COLO829 (cell line): ENCODE data around the gene ATP2A3.

Source experiments
- DNase-seq: peaks from one replicate; pipeline ENCODE4 v3.0.0; 2012; ENCODE audit warnings: low spot score

ATP2A3 gene

DNA sequence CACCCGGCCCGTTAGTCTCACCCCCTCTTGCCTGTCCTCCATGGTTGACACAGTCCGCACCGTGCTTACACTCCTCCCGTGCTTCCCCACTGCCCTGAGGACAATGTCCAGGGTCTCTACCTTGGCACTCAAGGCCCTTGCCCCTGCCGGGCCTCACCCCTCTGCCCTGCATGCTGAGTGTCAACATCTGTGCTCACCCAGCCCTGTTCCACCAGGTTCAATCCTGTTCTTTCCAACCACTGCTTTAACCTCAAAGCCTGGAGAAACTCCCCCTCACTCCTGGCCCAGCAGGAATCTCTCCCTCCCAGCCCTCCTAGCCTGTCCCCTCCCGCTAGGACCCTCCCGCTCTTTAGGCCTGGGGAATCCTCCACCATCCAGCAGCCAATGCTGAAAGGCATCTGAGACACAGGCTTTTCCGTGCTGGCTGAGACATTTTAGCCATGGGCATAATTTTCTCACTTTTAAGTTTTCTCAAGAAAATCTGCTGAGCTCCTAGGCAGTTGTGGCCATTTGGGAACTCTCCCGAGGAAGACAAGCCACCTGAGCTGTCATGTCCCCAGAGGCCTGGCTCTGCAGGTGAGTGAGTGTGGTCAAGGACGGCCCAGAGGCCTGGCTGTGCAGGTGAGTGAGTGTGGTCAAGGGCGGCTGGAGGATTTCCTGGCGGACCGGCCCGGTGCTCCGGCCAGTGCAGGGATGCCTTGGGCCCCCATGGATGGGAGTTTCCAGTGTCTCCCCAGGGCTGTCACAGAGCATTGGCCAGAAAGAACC, 37.2 kb downstream of the ATP2A3 start:
- no peak for DNase-seq

DNA sequence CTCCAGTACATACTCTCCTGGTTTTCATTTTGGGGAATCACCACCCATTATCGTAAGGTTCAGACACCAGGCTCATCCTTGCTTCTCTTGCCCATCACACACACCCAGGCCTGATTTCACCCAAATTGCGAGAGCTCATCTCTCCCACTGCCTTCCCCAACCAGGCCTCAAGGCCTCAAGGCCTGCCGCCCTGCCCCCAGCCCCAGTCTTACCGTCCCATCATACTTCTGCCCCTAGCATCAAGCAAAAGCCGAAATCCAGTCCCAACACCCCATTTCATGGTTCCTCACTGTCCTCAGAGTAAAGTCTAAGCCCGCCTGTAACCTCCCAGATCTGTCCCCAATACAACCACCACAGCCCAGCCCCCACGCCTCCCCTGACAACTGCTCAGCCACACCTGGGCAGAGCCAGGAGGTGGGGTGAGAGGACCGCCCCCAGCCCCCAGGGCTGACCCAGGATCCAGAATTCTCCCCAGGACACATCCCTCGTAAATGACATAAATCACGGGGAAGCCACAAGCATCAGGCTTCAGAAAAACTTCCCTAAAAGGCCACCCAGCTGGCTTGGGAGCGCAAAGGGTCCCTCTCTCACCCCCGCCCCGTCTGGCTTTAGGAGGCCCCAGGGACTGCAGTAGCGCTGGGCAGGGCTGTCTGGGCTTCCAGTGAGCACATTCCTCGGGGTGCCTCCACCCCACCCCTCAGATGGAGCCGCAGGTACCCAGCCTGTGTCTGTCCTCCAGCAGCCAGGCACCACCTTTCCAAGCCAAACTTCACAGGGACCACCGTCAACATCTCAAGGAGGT, 38.4 kb downstream of the ATP2A3 start:
- DNase-seq: no peak

DNA sequence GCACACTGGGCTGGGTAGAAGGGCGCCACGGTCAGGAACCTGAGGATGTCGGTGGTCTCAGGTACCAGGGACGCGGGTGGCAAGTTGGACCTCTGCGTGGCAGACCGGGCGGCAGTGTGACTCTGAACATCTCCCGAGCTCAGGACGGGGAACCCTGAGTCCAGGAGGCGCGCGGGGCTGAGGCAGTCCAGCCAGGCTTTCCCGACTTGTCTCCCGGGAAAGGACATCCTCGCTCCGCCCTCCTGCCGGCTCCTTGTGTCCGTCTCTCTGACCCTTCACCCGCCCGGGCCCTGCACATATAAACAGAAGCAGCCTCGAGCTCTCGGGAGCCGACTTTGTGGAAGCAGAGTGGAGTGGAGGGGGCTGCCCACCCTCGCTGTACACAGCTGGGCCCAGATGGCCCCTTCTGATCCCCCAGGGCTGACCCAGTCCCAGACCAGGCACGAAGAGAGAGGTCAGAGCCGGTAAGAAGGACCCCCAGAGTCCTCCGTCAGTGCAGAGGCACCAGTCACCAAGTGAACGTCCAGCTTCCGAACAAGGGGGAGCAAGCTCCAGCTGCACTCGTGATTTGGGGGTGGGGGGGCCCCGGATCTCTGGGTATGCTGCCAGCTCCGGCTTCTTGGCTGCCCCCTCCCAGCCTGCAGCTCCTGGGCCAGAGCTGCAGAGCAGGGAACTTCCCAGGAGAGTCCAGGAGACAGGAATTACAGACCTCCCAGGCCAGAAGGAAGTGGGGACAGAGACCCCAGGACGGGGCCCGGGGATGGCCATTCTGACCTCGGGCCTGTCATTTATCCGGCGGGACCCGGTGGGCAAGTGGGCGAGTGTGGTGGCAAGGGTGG, 39.5 kb downstream of the ATP2A3 start:
- DNase-seq: no peak

DNA sequence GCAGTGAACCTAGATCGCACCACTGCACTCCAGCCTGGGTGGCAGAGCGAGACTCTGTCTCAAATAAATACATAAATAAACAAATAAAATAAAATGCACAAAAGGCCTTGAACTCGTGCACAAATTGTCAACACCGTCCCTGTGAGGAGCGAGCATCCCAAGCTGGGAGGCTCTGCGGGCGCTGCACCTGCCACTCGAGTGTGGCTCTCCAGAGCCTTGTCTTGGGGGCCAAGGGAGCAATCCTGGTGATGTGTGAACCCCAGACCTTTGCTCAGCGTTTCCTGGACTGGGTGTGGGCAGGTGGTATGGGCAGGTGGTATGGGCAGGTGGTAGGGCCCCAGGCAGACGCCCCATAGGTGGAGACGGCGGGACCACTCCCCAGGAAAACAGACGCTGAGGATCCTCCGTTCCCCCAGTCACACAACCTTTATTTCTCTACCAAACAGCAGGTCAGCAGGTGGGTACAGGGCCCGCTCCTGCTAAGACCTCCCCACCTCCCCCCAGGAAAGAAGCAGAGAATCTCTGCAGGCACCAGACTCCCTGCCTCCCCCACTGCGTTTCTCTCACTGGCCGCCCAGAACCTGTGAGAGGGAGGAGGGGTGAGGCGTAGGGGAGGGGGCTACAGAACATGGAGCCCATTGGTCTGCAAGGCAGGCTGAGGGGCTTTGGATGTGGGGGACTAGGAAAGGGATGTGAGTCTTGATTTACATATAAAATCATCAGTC, 40.6 kb downstream of the ATP2A3 start:
- DNase-seq: no peak

DNA sequence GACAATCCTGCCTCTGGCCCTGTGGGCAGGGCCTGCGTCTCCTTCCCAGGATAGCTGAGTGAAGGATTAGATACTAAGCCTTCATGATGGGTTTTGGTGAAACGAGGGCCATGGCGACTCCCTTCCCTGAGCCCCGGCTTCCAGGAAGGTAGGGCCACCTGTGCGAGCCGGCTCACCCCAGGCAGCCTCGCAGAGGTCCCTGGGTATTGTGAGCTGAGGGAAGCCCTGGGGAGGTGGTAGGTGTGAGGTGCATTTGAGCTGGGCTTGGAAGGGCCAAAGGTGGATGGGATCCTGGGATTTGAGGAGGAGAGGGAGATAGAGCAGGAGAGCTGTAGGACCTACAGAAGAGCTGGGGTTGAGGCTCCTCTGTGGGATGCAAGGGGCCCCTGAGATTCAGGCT, 41.5 kb downstream of the ATP2A3 start:
- DNase-seq: no peak

DNA sequence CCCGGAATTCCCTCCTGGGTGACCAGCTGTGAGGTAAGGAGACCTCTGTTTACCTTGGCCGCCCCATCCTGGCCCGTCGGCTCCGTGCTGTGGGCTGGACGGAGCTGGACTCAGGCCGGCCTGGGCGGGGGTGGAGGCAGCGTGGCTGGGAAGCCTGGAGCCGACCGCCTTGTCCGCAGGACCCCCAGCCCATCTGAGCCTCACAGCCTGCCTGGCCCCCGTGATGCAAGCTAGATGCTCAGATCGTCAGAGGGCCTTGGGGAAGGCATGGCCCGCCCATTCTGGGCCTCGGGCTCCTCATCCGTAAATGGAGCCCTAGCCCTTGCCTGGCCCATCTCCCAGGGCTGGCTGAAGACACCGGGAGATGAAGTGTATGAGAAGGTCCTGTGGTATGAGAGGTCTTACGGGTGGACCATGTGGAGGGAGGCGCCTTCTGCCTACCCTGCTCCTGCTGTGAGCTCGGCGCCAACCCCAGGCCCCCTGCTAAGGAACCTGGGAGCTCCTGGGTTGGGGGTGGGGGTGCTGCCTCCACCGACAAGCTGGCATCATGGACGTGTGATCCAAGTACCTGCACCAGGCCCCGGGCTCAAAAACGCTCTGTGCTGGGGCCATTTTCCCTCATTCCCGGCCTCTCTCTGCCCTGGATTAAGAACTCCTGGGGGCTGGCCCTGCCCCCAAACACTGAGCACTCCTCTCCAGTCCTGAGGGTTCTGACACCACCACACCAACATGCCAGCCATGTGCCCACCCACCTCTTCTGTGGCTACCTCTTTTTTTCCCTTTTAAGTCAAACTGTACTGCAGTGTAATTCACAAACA, 42.5 kb downstream of the ATP2A3 start:
- DNase-seq: no peak

DNA sequence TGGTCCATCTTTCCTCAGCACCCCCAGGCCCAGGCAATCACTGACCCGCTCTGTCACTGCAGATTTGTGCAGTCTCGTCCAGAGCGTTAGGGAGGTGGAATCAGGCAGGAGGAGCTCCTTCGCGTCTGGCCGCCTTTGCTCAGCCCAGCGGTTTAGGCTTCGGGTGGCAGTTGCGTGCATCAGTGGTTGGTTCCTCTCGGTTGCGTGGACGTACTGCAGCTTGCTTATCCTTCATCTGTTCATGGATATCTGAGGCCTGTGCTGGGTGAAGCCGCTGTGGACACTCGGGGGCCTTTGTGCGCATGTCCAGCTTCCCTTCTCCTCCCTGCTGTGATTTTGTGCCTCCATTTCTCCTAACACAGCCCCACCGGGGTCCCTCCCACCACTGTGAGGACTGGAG, 43.2 kb downstream of the ATP2A3 start:
- no peak for DNase-seq

DNA sequence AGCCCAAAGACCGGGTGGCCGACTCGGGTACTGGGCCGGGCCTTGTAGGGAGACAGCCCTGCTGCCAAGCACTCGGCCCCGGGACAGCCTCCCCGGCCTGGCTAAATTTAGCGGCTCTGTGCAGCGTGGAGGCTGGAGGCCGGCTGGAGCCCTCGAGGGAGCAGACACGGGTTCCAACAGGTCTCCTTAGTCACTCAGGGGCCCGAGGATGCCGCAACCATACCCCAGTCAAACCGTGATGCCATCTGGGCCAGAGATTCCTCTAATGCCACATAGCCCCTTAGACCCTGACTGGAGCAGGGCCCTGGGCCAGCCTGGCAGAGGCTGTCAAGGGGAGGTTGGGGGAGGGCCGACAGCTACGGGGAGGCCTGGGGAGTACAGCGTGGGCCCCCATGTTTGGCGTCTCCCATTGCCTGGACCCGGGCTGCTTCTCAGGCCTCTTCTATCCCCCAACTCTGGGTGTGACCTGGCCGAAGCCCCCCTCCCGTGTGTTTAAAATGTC, 45.1 kb downstream of the ATP2A3 start:
- no peak for DNase-seq

DNA sequence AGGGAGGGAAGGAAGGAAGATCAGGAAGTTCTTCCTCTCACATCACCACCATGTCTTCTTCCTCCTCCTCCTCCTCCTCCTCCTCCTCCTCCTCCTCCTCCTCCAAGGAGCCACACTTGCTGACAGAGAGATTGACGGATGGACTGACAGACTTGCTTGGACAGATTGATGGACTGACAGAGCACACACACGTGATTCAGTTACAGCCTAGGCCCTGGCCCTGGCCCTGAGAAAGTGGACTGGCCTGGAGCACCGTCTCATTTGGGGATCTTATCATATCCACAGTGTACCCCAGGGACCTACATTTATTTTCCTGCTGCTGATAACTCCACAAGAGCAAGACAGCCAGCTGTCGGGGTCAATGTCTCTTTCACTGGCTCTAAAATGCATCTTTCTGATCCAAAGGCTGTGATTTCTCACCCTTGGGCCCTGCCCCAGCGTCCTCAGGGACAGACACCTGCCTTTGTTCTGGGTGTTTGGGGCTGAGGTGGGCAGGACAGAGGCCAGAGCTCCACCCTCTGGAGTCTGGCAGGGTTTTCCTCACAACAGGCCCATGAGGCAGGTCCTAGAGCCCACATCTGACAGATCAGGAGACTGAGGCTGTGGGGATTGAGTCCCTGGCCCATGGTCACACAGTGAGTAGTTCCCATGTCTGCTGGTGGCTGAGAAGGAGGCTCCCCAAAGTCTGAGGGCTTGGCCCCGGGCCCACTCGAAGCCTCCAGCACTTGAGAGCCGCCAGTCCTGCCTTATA, 45.7 kb downstream of the ATP2A3 start:
- no peak for DNase-seq

DNA sequence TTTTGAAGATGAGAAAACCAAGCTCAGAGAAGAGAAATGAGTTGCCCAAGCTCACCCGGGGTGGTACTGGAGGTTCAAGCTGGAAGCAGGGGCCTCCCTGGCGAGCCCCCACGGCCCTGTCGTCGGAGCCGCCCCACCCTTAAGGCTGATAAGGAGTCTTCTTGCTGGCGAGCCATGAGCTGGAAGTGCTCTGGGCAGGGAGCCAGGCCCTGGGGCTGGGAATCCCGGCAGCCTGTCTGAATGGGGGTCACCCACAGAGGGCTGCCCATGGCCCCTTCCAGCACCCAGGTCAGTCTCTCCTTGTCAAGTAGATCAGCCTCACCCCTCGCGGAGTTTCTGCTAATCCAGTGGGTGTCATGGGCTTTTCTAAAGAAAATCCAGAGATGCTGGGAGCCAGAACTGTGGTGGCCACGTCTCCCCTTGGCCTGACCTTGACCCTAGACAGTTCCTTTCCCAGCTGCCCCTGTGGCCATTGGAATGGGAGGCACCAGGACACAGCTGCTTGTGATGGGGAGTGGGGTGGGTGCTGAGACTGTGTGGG, 46.8 kb downstream of the ATP2A3 start:
- DNase-seq: no peak

DNA sequence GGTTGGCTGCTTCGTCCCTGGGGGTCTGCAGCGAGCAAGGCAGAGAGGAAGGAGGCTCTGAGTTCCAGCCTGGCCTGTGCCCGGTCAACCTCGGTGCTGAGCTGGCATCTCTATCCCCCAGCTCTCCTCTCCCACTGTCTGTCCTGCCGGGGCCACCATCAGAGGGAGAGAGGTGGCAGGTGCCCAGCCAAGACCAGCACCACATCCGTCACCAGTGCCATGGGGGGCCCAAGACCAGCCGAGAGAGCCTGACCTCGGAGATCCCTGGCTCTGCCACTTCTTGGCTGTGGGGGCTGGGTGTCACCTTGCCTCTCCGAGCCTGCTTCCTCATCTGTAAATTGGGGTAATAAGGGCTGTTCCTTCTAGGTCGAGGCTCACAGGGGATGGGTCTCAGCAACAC, 47.4 kb downstream of the ATP2A3 start:
- DNase-seq: no peak

DNA sequence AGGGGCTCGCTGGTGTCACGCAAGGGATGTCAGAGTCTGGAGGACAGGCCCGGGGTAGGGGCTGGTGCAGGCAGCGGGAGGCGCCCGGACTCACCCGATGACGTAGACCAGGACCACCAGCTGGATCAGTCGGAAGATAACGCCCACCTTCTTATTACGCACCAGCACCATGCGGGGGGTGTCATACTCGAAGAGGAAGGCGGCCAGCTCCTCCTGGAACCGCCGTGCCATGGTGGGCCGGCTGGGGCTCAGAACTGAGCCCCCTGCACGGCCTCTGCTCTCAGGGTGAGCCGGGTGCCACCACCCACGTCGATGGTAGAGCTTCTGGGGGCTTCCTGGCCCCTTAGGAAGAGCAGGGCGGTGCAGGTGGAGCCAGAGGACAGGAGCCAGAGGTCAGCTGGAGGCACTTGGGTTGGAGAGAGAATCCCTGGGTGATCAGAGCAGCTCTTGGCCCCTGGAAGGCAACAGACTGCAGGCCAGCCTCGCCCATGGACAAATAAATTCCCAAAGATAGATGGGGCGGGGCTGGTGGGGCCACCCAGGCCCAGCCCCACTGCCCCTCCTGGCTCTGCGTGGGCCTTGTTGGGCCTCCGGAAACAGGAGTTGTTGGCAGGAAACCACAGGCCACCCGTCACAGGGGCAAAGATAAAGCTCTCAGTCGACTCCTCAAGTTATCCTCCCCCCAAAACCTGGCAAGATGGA, 48.1 kb downstream of the ATP2A3 start, which contains the start of gene P2RX1:
P2RX1 (minus strand) TSS at position 471 of the 702 bp plus-strand sequence; CDS start at position 231, 240 bp downstream.
- DNase-seq: no peak

DNA sequence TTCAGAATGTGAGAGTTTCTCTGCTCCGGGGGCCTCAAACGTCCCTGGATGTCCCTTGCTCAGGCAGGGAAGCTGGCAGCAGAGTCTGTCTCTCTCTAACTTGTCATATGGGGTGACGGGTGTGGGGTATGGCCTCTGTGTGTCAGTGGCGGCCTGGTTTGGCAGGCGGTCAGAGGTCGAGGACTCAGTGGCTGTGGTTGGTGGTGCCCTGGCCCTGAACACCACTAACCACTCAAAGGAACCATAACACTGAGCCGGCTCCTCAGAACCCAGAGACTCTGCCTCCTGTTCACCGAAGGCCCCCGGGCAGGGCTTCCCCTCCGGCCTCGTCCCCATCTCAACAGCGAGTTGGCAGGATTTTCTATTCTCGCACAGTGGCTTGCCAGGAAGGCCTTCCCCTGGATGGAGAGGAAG, 48.6 kb downstream of the ATP2A3 start:
- DNase-seq: no peak

DNA sequence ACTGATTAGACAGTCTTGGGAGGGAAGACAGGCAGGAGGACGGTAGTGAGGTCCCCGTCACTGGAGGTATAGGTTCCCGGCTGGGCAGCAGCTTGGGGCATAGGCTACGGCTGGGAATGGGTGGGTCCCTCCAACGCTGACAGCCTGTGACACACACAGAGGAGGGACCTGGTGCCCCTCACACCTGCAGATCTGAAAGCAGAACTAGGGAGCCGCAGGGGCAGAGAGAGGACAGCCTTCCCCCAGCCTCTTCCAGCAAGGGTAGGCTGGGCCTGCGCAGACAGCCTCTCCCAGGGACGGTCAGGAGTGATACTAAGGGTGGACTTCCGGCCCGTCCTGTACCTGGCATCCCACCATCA, 49.9 kb downstream of the ATP2A3 start:
- no peak for DNase-seq

DNA sequence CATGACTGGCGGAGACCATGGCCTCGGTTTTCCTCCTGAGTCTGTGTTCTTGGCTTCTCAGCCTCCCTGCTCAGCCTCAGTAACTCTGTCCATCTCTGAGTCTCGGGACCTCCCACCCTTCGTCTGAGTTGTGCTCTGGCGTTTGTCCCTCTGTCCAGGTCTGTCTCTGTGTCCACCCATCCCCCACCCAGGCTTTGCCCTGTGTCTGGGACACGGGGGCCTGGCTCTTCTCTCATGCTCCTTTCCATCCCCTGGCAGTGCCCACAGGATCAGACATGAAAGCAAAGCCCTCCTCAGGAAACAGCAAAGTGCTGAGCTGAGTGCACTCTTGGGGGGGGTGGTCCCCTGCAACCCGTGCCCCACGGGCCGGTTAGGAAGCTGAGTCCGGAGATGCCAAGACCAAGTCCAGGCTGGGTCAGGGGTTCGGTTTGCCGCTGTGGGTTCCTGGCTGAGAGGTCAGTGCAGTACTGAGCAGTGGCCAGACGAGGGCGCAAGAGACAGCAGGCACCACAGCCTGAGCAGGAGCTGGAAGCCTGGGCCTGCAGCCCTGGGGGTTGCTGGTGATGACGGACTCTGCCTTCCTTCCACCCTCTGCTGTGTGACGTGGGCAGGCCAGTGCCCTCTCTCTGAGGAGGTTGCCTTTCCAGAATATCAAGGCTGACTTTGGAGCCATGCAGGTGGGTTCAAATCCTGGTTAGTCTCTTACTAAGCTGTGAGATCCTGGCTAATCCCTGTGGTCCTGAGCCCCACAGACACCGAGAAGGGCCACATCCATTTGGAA, 50.5 kb downstream of the ATP2A3 start:
- peak; percentile 57 for DNase-seq

DNA sequence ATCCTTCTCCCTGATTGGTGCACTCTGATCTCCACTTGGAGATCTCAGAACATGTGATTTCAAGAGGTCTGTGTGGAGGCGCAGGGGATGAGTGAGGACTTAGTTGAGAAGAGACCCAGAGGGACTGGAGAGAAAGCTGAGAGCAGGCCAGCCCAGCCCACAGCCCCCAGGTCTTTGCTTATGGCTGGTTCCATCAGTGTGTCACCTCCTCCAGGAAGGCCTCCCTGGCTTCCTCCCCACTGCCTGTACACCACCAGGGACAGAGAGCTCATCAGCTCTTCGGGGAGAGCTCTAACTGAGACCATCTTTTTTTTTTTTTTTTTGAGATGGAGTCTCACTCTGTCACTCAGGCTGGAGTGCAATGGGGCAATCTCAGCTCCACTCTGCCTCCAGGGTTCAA, 51.4 kb downstream of the ATP2A3 start:
- DNase-seq: no peak

DNA sequence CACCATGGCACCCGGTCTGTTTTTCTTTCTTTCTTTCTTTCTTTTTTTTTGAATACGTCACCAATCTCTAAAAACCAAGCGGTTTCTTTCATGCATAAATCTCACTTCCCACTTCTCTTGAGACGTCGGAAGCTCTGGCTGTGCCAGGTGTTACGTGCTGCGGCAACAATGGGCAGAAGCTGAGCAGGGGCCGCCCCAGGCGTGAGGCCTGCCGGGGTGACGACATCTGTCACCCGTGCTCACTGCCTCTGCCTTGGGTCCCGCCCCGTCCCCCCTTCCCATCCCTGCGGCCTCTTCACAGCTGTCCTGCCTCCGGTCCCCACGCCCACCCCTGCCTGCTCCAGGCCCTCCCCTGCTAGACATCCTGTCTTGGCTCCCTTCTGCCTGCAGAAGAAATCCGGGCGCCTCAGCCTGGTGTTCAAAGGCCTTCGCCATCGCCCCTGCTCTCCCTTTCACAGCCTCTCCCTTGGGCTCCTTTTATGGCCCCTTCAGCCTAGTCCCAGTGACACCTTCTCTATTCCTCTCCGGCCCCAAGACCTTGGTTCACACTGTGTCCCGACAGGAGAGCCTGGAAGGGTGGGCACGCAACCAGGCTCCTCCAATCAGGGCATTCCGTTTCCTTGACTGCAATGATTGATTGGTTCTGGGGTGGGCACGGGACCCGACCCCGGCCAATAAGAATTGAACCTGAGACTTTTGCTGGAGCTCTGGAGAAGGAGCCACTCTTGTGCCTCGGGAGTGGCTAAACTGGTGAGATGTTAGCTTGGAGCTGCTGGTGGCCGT, 52.8 kb downstream of the ATP2A3 start:
- no peak for DNase-seq
